Transverse colon (tissue), 4 donors: Measurements from ENCODE around the gene KLF1.

Experiments used
- EP300 ChIP-seq: sonication (generic); formaldehyde crosslinking; IDR thresholded peaks from one replicate; pipeline ENCODE4 v1.6.1; 2017; ENCODE audit warnings: antibody characterized with exemption, low read depth
- POLR2A ChIP-seq: fragments of 450-650 bp; IDR thresholded peaks from one replicate; pipeline ENCODE4 v1.6.1; 2016; ENCODE audit warnings: antibody characterized with exemption, mild to moderate bottlenecking, moderate library complexity
- POLR2AphosphoS5 ChIP-seq, 3 donors: sonication (generic); formaldehyde crosslinking; IDR thresholded peaks; one replicate each; pipeline ENCODE4 v1.6.1; 2016; ENCODE audit warnings: antibody characterized with exemption in 3 of 3
- TF ChIP-seq, protein P1 (sequence below), 5 experiments: fragments of 200-600 bp in 3 of 5; fragments of 450-650 bp in 2 of 5; sonication (generic) in 3 of 5; IDR thresholded peaks; 1 replicate in 2 of 5; 2 replicates in 3 of 5; pipeline ENCODE4 v1.5.1; 2016 to 2017; ENCODE audit warnings: antibody characterized with exemption in 5 of 5, inconsistent platforms in 3 of 5, mild to moderate bottlenecking in 2 of 5, moderate library complexity in 1 of 5

DNA sequence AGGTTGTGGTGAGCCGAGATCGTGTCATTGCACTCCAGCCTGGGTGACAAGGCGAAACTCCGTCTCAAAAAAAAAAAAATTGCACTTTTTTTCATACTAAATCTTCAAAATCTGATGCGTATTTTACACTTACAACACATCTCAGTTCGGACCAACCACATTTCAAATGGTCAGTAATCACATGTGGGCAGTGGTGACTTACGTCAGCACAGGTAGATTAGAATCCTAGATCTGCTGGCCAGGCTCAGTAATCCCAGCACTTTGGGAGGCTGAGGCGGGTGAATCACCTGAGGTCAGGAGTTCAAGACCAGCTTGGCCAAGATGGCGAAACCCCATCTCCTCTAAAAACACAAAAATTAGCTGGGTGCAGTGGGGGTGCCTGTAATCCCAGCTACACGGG, 48.1 kb upstream of the KLF1 start:
- TF ChIP-seq, protein P1, sequence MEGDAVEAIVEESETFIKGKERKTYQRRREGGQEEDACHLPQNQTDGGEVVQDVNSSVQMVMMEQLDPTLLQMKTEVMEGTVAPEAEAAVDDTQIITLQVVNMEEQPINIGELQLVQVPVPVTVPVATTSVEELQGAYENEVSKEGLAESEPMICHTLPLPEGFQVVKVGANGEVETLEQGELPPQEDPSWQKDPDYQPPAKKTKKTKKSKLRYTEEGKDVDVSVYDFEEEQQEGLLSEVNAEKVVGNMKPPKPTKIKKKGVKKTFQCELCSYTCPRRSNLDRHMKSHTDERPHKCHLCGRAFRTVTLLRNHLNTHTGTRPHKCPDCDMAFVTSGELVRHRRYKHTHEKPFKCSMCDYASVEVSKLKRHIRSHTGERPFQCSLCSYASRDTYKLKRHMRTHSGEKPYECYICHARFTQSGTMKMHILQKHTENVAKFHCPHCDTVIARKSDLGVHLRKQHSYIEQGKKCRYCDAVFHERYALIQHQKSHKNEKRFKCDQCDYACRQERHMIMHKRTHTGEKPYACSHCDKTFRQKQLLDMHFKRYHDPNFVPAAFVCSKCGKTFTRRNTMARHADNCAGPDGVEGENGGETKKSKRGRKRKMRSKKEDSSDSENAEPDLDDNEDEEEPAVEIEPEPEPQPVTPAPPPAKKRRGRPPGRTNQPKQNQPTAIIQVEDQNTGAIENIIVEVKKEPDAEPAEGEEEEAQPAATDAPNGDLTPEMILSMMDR (IDR thresholded peaks at IDR 0.05): no peak
- TF ChIP-seq POLR2AphosphoS5 (IDR thresholded peaks at IDR 0.05) (no peak), POLR2A (no peak), EP300 (no peak)
